Fibroblast of pulmonary artery (primary cell): ENCODE data around the gene IFNK.
"Not testable (repeated sequence)": the region's sequence is repeated elsewhere in the genome, so short reads cannot be mapped to it uniquely, and the experiment has no call there.

Experiments
- DNase-seq: peaks from one replicate; pipeline ENCODE4 v3.0.0-alpha.2; 2010; ENCODE audit warnings: low read depth
- H3K4me3 ChIP-seq: replicated peaks from 2 replicates; pipeline ENCODE4 v1.5.1; 2011; ENCODE audit warnings: low read depth, mild to moderate bottlenecking, control low read depth, low read length, moderate library complexity
- TF ChIP-seq, protein P1 (sequence below): IDR thresholded peaks from 2 replicates; pipeline ENCODE4 v1.5.1; 2011; ENCODE audit warnings: mild to moderate bottlenecking, control low read depth, low read length, inconsistent platforms; ENCODE audit errors: missing control alignments

Gene IFNK

DNA sequence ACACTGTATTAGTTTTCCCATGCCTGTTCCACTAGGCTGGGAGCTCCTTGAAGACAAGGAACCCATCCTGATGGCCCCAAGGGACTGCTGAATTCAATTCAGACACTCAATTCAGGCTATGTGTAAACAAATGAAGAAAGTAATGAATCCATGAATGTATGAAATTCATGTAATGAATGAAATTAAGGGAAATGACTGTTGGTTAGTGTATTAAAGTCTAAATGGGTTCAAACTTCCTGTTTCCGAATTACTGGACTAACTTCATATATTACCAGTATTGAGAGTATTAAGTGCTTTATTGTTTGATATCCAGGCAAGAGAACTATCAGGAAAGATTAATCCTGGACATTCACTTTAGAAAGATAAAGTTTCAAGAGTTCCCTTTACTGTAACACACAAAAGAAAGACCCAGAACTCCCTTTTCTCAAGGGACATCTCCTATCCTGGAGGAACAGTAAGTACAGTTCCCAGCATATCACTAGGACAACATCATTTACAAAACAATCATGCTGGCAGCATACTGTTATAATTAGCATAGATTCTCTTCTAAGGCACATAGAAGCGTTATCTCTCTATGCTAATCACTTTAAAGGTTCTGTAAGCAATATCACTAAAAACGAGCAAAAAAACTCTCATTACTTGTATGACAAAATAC is 28.5 kb upstream of the IFNK start:
- H3K4me3 ChIP-seq, result no peak overlapping the region
- TF ChIP-seq, protein P1, sequence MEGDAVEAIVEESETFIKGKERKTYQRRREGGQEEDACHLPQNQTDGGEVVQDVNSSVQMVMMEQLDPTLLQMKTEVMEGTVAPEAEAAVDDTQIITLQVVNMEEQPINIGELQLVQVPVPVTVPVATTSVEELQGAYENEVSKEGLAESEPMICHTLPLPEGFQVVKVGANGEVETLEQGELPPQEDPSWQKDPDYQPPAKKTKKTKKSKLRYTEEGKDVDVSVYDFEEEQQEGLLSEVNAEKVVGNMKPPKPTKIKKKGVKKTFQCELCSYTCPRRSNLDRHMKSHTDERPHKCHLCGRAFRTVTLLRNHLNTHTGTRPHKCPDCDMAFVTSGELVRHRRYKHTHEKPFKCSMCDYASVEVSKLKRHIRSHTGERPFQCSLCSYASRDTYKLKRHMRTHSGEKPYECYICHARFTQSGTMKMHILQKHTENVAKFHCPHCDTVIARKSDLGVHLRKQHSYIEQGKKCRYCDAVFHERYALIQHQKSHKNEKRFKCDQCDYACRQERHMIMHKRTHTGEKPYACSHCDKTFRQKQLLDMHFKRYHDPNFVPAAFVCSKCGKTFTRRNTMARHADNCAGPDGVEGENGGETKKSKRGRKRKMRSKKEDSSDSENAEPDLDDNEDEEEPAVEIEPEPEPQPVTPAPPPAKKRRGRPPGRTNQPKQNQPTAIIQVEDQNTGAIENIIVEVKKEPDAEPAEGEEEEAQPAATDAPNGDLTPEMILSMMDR, result no peak
- no peak for DNase-seq

DNA sequence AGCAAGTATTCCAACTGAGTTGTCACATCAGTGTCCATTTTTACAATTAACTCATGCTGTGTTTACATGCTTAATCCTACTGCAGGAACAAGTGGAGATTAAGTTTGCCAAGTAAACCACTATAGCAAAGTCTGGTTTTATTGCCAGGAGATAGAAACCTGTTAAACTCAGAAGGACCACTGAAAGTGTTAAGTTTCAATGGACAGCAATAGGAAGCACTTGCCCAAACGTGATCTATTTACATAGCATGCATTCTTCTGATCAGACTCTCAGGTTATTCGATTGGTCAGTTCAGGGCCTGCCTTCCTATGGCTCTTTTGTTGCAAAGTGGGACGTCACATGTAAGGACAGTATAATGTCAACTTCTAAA is 28.0 kb upstream of the IFNK start:
- no peak overlapping the region for H3K4me3 ChIP-seq
- TF ChIP-seq, protein P1, result no peak
- DNase-seq, result no peak

DNA sequence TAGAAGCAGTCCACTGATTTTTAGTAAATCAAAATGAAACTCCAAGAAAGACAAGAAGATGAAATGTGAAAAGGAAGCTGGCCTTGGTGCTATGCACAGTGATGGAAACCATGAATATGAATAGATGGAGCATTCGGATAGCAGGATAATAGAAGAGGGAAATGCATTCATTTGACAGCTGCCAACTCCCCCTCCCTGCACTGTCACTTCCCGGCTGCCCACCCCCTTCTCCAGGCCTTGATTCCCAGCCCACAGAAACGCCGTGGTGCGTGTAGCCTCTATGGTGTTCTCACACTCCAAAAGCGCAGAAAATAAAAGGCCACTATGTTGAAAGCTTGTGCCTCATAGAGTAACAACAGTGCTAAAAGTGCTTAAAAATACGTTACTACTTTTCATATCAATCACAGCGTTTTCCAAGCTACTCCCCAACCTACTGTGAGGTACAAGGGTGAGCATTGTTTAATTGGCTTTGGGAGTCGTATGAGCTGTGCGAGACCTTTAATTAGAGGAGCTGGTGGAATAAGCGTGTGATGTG is 26.1 kb upstream of the IFNK start:
- TF ChIP-seq, protein P1, result no peak
- no peak overlapping the region for H3K4me3 ChIP-seq
- DNase-seq, result no peak

DNA sequence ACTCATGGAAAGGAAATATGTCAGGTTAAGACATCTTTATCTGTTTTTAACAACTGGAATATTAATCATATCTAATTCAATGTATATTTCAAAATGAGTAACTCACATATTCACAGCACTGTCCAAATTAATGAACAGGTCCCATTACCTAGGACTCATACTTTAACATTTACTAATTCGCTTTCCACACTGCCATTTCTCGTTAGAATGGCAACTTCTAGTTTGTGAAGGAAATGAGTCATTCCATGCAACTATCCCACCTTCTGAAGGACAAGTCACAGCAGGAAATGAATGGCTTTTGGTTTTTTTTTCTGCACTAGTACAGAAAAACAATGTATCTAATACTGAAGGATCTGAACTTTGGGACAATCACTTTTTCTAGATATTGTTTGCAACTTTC is 24.6 kb upstream of the IFNK start:
- H3K4me3 ChIP-seq, result no peak overlapping the region
- peak; percentile 45 for DNase-seq
- TF ChIP-seq, protein P1, result no peak

DNA sequence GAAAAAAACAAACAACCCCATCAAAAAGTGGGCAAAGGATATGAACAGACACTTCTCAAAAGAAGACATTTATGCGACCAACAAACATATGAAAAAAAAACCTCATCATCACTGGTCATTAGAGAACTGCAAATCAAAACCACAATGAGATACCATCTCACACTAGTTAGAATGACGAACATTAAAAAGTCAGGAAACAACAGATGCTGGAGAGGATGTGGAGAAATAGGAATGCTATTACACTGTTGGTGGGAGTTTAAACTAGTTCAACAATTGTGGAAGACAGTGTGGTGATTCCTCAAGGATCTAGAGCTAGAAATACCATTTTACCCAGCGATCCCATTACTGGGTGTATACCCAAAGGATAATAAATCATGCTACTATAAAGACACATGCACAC is 23.2 kb upstream of the IFNK start:
- not testable (repeated sequence) for H3K4me3 ChIP-seq, DNase-seq

DNA sequence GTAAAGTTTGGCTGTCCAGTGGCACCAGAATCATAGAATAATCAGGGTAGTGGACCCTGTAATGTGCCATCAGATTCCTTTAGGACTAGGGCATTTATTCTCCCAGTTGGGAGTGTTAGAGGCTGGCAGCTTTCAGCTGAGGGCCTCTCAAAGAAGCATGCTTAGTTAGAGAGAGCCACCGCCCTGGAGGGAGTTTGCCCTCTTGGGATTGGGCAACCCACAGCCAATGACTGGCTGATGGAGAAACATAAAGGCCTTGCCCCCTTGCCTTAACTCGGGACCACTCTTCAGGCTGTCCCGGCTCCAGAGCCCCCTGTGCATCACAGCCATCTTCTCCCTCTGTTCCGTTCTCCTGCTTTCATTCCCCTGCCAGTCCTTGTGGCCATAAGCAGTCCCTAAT is 20.5 kb upstream of the IFNK start:
- H3K4me3 ChIP-seq, result no peak overlapping the region
- TF ChIP-seq, protein P1, result no peak
- DNase-seq, result no peak

DNA sequence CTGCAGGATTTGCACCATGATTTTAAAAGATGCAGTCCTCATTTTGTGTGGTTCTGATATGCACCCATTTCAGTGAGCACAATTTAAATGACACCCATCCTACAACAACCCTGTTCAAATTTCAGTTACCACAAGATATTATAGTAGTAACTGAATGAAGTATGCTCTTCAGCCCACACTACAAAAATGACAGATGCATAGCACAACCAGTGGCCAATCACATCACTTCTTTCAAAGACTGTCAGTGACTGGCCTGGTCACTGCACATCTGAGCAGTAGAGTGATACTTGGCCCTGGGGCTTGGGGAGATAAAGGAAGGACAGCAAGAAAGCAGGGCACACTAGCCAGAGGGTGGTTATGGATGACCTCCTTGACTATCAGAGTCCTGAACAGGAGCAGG is 19.8 kb upstream of the IFNK start:
- H3K4me3 ChIP-seq, result no peak overlapping the region
- TF ChIP-seq, protein P1, result no peak
- DNase-seq, result no peak
